Colon (tissue), 2 donors: Measurements from ENCODE around the gene RXRB.

ENCODE experiments used
- FAIRE-seq: peaks from 2 replicates; lab custom pipeline; 2012; peaks lifted over from hg19 to GRCh38; lab: Jason Lieb, UNC
- donor health status: control.
- donor health status: control.

The RXRB gene

GRCh38 chr6:33211666-33212422, 11.4 kb upstream of the RXRB start:
- FAIRE-seq, result no peak

DNA sequence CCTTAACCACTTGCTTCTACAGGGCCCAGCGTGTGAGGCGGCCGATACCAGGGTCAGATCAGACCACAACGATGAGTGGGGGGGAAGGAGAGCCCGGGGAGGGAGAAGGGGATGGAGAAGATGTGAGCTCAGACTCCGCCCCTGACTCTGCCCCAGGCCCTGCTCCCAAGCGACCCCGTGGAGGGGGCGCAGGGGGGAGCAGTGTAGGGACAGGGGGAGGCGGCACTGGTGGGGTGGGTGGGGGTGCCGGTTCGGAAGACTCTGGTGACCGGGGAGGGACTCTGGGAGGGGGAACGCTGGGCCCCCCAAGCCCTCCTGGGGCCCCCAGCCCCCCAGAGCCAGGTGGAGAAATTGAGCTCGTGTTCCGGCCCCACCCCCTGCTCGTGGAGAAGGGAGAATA, 10.7 kb upstream of the RXRB start:
- FAIRE-seq, result no peak

DNA sequence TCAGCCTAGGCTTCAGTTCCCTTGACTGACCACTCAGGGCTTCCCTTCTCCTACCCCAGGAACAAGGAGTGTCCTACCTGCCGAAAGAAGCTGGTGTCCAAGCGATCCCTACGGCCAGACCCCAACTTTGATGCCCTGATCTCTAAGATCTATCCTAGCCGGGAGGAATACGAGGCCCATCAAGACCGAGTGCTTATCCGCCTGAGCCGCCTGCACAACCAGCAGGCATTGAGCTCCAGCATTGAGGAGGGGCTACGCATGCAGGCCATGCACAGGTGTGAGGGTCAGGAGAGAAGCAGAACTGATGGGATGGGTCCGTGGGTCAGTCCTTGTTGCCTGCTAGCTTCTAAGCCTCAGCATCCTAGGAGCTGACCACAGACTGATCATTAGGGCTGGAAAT, 9.4 kb upstream of the RXRB start:
- no peak for FAIRE-seq

- FAIRE-seq, result no peak
Measured at GRCh38 chr6:33208091-33208967, 7.9 kb upstream of the RXRB start, which contains the start of gene RING1. Gene RING1 (plus strand): TSS chr6:33208500. CDS start chr6:33208823, 323 bp downstream.

DNA sequence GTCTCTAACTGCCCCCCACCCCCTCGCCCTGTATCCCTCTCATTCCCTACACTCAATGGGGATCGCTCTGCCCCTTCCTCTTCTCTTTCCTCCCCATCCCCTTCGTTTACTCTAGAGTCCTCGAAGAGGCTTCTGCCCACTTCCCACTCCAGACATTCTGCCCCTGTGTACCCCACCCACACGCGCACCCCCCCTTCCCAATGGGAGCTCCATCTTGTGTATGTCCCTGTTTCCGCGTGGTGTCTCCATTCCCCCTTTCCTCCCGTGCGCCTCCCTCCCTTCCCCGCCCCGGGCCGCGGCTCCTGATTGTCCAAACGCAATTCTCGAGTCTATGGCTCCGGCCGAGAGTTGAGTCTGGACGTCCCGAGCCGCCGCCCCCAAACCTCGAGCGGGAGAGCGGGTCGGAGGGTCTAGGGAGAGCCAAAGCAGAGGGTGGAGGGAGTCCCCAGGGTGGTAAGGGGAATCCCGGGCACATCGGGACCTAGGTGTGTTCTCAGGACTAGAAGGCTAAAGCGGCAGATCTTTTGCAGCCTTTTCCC, 7.2 kb upstream of the RXRB start:
- FAIRE-seq, result no peak

DNA sequence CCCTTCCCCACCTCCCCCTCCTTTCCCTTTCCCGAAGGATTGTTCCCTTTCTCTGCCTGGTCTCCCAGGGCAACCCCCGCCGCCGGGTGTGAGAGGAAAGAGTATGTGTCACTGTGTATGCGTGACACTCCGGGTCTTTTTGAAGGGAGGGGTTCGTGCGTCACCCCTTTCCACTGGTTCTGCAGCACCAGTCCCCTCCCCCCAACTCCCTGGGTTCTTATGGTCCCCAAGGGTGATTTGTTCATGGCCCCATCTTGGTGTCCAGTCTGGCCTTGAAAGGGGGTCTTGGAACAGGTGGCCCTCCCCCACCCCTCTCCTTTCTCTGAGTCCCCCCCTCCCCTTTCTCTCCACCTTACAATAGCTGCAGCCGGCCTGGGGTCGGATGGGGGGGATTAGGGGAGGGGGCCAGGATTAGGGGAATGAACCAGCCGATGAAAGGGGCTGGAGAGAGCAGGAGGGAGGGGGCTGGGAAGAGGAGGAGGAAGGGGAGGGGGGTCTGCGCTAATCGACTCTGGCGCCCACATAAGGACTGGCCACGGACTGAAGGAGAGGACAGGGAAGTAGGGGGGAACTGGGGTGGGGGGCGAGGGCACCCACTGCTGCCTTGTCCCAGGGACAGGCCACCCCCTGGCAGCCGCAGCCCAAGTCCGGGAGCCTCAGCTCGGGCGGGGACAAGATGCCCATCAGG, 6.5 kb upstream of the RXRB start:
- FAIRE-seq, result no peak

- no peak for FAIRE-seq
Measured at GRCh38 chr6:33206027-33206863, 5.8 kb upstream of the RXRB start.

GRCh38 chr6:33205191-33206026, 4.9 kb upstream of the RXRB start:
- FAIRE-seq, result no peak

DNA sequence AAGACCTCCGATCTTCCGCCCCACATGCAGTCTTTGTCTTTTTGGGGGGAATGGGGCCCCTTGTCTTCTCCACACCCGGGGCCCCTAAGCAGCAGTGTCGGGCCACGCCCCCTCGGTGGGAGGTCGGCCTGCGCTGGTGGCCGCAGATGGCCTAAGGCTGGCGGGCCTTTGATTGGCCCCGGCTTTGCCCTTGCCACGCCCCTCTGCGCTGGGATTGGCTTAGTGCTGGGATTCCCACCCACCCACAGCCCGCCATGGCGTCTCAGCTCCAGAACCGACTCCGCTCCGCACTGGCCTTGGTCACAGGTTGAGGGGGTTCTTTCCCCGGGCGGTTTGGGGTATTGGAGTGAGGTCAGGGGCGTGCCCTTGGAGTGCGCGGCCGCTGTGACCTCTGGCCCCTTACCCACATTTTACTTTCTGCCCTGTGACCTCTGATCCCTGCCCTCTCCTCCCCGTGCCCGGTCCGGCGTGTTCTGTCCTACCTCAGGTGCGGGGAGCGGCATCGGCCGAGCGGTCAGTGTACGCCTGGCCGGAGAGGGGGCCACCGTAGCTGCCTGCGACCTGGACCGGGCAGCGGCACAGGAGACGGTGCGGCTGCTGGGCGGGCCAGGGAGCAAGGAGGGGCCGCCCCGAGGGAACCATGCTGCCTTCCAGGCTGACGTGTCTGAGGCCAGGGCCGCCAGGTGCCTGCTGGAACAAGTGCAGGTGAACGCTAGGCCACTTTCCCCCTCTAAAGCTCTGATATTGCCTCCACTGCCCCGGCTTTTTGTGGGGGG, 4.1 kb upstream of the RXRB start, which contains the start of gene HSD17B8:
TSS of gene HSD17B8 (plus strand) at position 241 of the 776 bp plus-strand sequence. CDS start at position 255, 14 bp downstream.
- no peak for FAIRE-seq

GRCh38 chr6:33204165-33204414, 3.6 kb upstream of the RXRB start:
- FAIRE-seq, result no peak

- no peak for FAIRE-seq
Measured at GRCh38 chr6:33203443-33204164, 3.1 kb upstream of the RXRB start.

- FAIRE-seq, result no peak
Measured at GRCh38 chr6:33202799-33203198, 2.3 kb upstream of the RXRB start.

- no peak for FAIRE-seq
Measured at GRCh38 chr6:33201935-33202334, 1.5 kb upstream of the RXRB start.

DNA sequence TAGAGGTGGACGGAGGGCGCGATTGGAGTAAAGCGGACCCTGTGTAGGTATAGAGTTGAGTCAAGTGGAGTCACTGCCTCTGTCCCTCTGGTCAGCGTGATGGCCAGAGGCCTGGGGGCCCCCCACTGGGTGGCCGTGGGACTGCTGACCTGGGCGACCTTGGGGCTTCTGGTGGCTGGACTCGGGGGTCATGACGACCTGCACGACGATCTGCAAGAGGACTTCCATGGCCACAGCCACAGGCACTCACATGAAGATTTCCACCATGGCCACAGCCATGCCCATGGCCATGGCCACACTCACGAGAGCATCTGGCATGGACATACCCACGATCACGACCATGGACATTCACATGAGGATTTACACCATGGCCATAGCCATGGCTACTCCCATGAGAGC, 681 bp upstream of the RXRB start:
- no peak for FAIRE-seq

DNA sequence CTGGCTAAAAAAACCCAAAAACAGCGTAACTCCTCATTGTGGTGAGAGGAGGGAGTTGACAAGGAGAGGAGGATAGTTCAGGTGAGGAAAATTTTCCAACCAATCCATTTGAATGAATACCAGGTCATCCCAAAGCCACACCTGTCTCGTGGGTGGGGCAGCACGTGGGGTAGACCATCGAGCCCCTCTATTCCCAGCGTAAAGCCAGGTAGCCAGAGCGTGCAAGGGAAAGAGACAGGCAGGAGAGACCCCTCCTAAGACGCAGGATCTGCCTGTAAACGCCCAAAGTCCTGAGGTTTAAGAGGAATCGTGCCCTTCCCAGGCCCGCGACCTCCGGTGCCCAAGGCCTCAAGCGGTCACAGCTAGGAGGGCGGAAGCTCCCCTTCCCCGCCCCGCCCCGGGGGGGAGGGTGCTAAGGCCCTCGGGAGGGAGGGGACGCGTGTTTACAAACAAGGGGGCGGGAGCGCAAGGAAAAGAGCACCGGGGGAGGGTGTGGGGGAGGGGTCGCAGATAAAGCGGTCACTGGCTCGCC, 712 bp downstream of the RXRB start:
- FAIRE-seq, result no peak

- FAIRE-seq, result no peak
Measured at GRCh38 chr6:33198853-33199436, 1.5 kb downstream of the RXRB start.

- no peak for FAIRE-seq
Measured at GRCh38 chr6:33198159-33198852, 2.2 kb downstream of the RXRB start.
